D721Med (cell line): Measurements from ENCODE around the gene SYCP1.
"Not testable (repeated sequence)": the region's sequence is repeated elsewhere in the genome, so short reads cannot be mapped to it uniquely, and the experiment has no call there.

Experiments
- DNase-seq: peaks from one replicate; pipeline ENCODE4 v3.0.0; 2011; ENCODE audit warnings: low spot score; ENCODE audit not compliant: insufficient read length
- FAIRE-seq: peaks from 2 replicates; lab custom pipeline; 2011; peaks lifted over from hg19 to GRCh38; lab: Jason Lieb, UNC
- CTCF ChIP-seq: IDR thresholded peaks from 2 replicates; pipeline ENCODE4 v1.5.1; 2012; ENCODE audit warnings: mild to moderate bottlenecking, control low read depth; ENCODE audit not compliant: insufficient read depth; ENCODE audit errors: missing control alignments

The SYCP1 gene

GRCh38 chr1:114896795-114897194, 42.1 kb downstream of the SYCP1 start:
- FAIRE-seq (no peak), DNase-seq (no peak)
- no peak for TF ChIP-seq CTCF

- DNase-seq (no peak), FAIRE-seq (no peak)
- no peak for TF ChIP-seq CTCF
Observed at GRCh38 chr1:114901814-114902213, 47.2 kb downstream of the SYCP1 start.

DNA sequence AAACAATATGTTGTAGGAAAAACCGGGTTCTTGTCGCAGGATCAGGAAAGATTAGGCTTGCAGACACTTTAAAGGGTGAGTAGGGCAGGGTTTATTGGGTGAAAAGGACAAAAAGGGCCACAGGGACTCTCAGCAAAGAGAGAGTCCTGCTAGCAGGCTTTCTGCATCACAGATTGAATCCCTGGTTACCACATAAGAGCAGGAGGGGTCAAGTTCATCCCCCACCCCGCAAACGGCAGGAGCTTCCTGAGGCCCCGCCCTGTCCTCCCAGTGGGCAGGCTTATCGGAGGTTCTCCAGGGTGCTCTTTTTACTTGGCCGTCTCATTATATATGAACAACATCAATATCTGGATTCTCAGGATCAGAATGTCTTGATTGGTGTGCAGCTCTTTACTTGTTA, 47.7 kb downstream of the SYCP1 start:
- FAIRE-seq: no peak
- TF ChIP-seq CTCF: no peak

GRCh38 chr1:114903480-114903879, 48.8 kb downstream of the SYCP1 start:
- no peak for FAIRE-seq
- DNase-seq: no peak
- no peak for TF ChIP-seq CTCF

More for the DNA sequence above, 47.7 kb downstream of the SYCP1 start:
- DNase-seq: no peak

DNA sequence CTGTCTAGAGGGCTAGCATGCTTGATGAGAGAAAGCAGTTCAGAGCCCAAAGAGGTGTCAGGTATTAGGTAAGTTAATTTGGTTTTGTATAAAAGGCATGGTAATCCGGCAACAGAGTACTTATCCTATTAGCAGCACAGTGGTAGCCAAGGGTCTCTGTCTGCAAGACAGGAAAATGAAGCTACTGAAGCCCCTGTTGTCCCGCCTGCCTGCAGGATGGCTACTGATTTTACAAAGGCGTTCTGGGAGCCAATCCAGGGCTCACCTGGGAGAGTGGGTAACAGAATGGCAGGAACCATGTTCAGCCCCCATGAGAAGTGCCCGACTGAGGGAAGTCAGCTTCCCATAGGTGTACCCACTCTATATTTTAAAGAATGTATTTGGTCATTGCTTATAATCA, 61.1 kb downstream of the SYCP1 start:
- FAIRE-seq, DNase-seq: not testable (repeated sequence)

GRCh38 chr1:114926607-114927006, 71.9 kb downstream of the SYCP1 start:
- no peak for DNase-seq
- TF ChIP-seq CTCF: no peak
- FAIRE-seq: no peak

DNA sequence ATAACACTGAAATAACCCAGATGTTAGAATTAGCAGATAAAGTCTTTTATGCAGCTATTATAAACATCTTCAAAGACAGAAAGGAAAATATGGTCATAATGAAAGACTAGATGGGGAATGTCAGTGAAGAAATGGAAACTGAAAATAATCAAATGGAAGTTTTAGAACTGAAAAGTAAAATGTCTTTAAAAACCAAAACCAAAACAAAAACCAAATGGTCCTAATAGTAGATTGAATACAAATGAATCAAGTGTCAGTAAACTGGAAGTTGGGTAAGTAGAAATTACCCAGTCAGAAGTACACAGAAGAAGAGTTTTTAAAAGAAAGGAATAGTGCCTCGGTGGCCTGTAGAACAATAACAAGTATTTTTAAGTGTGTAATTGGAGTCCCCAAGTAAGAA, 72.7 kb downstream of the SYCP1 start:
- no peak for DNase-seq
- FAIRE-seq: no peak
- no peak for TF ChIP-seq CTCF

DNA sequence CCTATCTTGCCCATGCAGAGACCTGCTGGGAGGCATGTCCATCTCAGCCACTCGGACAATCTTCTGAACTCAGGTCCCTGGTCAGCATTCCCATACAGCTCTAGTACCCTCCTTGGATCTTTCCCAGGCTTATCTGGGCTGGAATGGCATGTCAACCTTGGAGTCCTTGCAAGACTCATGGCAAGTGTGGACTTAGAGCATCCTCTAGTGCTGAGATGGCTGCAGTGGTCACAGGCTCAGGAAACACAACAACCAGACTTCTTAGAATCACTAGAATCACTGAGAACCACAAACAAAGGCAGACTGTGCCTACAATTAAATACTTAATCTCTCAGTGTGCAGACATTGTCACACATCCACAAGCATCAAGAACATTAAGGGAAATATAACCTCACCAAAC, 101.9 kb downstream of the SYCP1 start:
- peak; percentile 16 for TF ChIP-seq CTCF
- no peak for FAIRE-seq
- DNase-seq: no peak
